SU-DHL-6 (cell line): ENCODE results near the gene CYP4A22.
"Not testable (repeated sequence)": the region's sequence is repeated elsewhere in the genome, so short reads cannot be mapped to it uniquely, and the experiment has no call there.

Source experiments
- H2AFZ ChIP-seq: fragments of 200-600 bp; sonication (generic); 2 replicates; pipeline ENCODE4 v1.6.1; 2014; ENCODE audit warnings: low read depth, mild to moderate bottlenecking, moderate library complexity, mixed read lengths, antibody characterized with exemption, low read length; ENCODE audit not compliant: severe bottlenecking
- H3F3A ChIP-seq: fragments of 200-600 bp; shearing (Covaris generic); 2 replicates; pipeline ENCODE4 v1.6.0; 2016; ENCODE audit warnings: antibody characterized with exemption, mild to moderate bottlenecking; ENCODE audit not compliant: insufficient read depth
- H3K27ac ChIP-seq: fragments of 200-600 bp; sonication (generic); 2 replicates; pipeline ENCODE4 v1.5.1; 2016; ENCODE audit warnings: low read depth, mild to moderate bottlenecking, low read length, moderate library complexity, mixed read lengths
- H3K27me3 ChIP-seq: fragments of 200-600 bp; sonication (generic), shearing (Covaris generic); 2 replicates; pipeline ENCODE4 v1.6.0; 2014; ENCODE audit warnings: mild to moderate bottlenecking, low read length
- H3K36me3 ChIP-seq: fragments of 200-600 bp; sonication (generic); 2 replicates; pipeline ENCODE4 v1.6.1; 2014; ENCODE audit warnings: mild to moderate bottlenecking, low read length, mixed read lengths
- H3K4me2 ChIP-seq: fragments of 300-600, 200-600 bp; shearing (Covaris generic), sonication (generic); 2 replicates; pipeline ENCODE4 v1.6.0; 2014; ENCODE audit warnings: low read length, low read depth, mild to moderate bottlenecking; ENCODE audit not compliant: poor library complexity, severe bottlenecking
- H3K4me3 ChIP-seq: fragments of 200-600 bp; sonication (generic); 2 replicates; pipeline ENCODE4 v1.5.1; 2014; ENCODE audit warnings: antibody characterized with exemption, low read length, mild to moderate bottlenecking, mixed read lengths; ENCODE audit not compliant: insufficient read depth, poor library complexity, severe bottlenecking
- H3K79me2 ChIP-seq: fragments of 200-600 bp; sonication (generic); 2 replicates; pipeline ENCODE4 v1.6.1; 2014; ENCODE audit warnings: mild to moderate bottlenecking, low read length, moderate library complexity; ENCODE audit not compliant: insufficient read depth
- H3K9ac ChIP-seq: fragments of 200-600 bp; sonication (generic); 2 replicates; pipeline ENCODE4 v1.7.0; 2014; ENCODE audit warnings: mild to moderate bottlenecking, low read length
- H3K9me2 ChIP-seq: fragments of 200-600 bp; sonication (generic); replicated peaks from 2 replicates; pipeline ENCODE4 v1.6.1; 2014; ENCODE audit warnings: low read length; ENCODE audit not compliant: insufficient read depth
- H3K9me3 ChIP-seq: fragments of 200-600 bp; sonication (generic); 2 replicates; pipeline ENCODE4 v1.6.1; 2014; ENCODE audit warnings: low read length, mixed read lengths; ENCODE audit not compliant: insufficient read depth
- H4K20me1 ChIP-seq: fragments of 200-600 bp; sonication (generic); 2 replicates; pipeline ENCODE4 v1.6.1; 2014; ENCODE audit warnings: low read depth, mild to moderate bottlenecking, antibody characterized with exemption, low read length, moderate library complexity, mixed read lengths
- CTCF ChIP-seq: fragments of 200-600 bp; sonication (generic); IDR thresholded peaks from one replicate; pipeline ENCODE4 v1.5.1; 2017; ENCODE audit warnings: antibody characterized with exemption, mild to moderate bottlenecking, low read length, moderate library complexity; ENCODE audit not compliant: insufficient read depth, poor library complexity, severe bottlenecking
- EZH2phosphoT487 ChIP-seq: fragments of 200-600 bp; sonication (generic), shearing (Covaris generic); conservative IDR thresholded peaks from 2 replicates; pipeline ENCODE4 v1.6.1; 2018; ENCODE audit warnings: mild to moderate bottlenecking, antibody characterized with exemption, low read length, moderate library complexity, mixed read lengths

The CYP4A22 gene

GRCh38 chr1:47191940-47192457 is 54.8 kb downstream of the CYP4A22 start:
- Histone ChIP-seq H3F3A (no peaks in the 10 kb centered on the region), H3K36me3 (no peaks in the 10 kb centered on the region), H3K79me2 (no peaks in the 10 kb centered on the region), H4K20me1 (no peaks in the 10 kb centered on the region), H3K4me2 (no peak overlapping the region), H3K9me2 (no peaks in the 10 kb centered on the region), H3K27ac (no peak overlapping the region), H3K4me3 (no peak overlapping the region), H3K9me3 (no peaks in the 10 kb centered on the region), H3K27me3 (no peaks in the 10 kb centered on the region), H3K9ac (no peak overlapping the region), H2AFZ (no peak overlapping the region)
- no peak for TF ChIP-seq EZH2phosphoT487

- Histone ChIP-seq H3K27me3 (no peaks in the 10 kb centered on the region), H3K9ac (no peak overlapping the region), H2AFZ (no peak overlapping the region), H3F3A (no peaks in the 10 kb centered on the region), H4K20me1 (no peaks in the 10 kb centered on the region), H3K36me3 (no peaks in the 10 kb centered on the region), H3K27ac (no peak overlapping the region), H3K9me2 (no peaks in the 10 kb centered on the region), H3K4me2 (no peak overlapping the region), H3K9me3 (no peaks in the 10 kb centered on the region), H3K4me3 (no peak overlapping the region), H3K79me2 (no peaks in the 10 kb centered on the region)
- TF ChIP-seq EZH2phosphoT487 (no peak), CTCF (peak; percentile 80)
Measured at GRCh38 chr1:47192458-47193384, 55.5 kb downstream of the CYP4A22 start.

GRCh38 chr1:47193496-47193895 is 56.3 kb downstream of the CYP4A22 start:
- not testable (repeated sequence) for H3K9ac ChIP-seq, H3K9me3 ChIP-seq, H3K4me3 ChIP-seq, H3K4me2 ChIP-seq, H3K9me2 ChIP-seq, H3K79me2 ChIP-seq, H2AFZ ChIP-seq, H4K20me1 ChIP-seq, H3F3A ChIP-seq, H3K27me3 ChIP-seq, H3K27ac ChIP-seq, H3K36me3 ChIP-seq

- H3K27me3 ChIP-seq = no peaks in the 10 kb centered on the region
- no peaks in the 10 kb centered on the region for H3F3A ChIP-seq
- no peaks in the 10 kb centered on the region for H3K9me2 ChIP-seq
- no peak overlapping the region for H3K4me3 ChIP-seq
- H3K27ac ChIP-seq = no peak overlapping the region
- H3K9me3 ChIP-seq = no peaks in the 10 kb centered on the region
- H3K79me2 ChIP-seq = no peaks in the 10 kb centered on the region
- no peak overlapping the region for H3K9ac ChIP-seq
- no peak overlapping the region for H2AFZ ChIP-seq
- H3K36me3 ChIP-seq = no peaks in the 10 kb centered on the region
- H4K20me1 ChIP-seq = no peaks in the 10 kb centered on the region
- no peak overlapping the region for H3K4me2 ChIP-seq
- TF ChIP-seq EZH2phosphoT487 (no peak), CTCF (no peak)
Measured at GRCh38 chr1:47194311-47194710, 57.1 kb downstream of the CYP4A22 start.

GRCh38 chr1:47195981-47196380 is 58.7 kb downstream of the CYP4A22 start:
- not testable (repeated sequence) for H3K36me3 ChIP-seq, H3K9me2 ChIP-seq, H3K9ac ChIP-seq, H3K4me2 ChIP-seq, H3K27ac ChIP-seq, H2AFZ ChIP-seq, H3K9me3 ChIP-seq, H3K27me3 ChIP-seq, H3K79me2 ChIP-seq, H3K4me3 ChIP-seq, H4K20me1 ChIP-seq, H3F3A ChIP-seq
